ENCODE data around the gene ALDH1L2.
"Not testable (repeated sequence)": the region's sequence is repeated elsewhere in the genome, so short reads cannot be mapped to it uniquely, and the experiment has no call there.

The ALDH1L2 gene

DNA sequence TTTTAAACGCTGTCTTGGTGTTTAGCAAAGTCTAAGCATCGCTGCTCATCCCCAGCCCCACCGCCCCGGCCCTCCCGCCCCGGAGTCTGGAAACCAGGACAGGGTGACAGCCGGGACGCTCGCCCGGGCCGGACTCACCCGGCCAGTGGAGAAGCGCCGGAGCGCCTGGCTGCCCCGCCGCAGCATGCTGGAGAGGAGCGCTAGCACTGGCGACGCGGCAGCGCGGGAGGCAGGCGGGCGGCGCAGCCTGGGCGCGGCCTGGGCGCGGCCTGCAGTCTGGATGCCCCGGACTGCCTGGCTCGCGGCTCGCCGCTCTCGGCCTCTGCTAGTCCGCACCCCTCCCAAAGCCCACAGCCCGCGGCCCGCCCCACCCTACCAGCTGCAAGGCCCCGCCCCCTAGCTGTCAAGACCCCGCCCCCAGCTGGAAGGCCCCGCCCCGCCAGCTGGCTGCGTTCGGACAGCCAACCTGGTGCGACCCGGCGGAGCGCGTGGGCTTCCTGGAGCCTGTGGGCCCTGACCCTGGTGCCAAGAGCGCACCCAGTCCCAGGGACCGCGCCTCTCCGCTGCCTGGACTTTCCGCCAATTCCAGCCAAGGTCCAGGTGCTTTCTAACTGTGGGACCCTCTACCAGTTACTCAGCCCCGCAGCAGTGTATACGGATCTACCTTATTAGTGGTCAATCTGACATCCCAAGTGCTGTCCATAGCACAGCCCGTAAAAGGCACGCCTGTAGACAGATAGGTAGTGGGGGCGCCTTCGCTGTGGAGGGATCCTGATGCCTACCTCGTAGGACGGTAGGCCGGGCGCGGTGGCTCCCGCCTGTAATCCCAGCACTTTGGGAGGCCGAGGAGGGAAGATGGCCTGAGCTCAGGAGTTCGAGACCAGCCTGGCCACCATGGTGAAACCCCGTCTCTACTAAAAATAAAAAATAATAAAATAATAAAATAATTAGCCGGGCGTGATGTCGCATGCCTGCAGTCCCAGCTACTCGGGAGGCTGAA, at the start of gene ALDH1L2:
Gene ALDH1L2, minus strand, starts transcription at position 208 of the 1,000 bp plus-strand sequence. Its CDS starts 22 bp downstream, at position 186.
- DNase-seq = peak; percentile 74

DNA sequence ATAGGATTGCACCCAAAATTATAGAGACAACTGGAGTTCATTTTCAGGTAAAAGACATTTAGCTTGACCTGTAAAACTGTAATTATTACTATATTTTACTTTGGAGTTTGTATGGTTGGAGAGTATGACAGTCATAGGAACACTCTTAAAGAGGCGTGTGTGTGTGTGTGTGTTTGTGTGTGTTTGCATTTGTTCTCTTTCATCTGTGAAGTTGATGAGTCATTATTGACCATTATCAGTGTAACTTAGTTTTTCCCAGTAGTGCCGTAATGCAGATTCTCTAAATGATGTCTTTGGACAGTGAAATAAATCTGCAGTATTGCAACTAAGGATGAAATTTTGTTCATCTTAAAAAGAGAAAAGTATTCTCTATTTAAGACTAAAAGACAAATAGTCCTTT, 36.3 kb upstream of the ALDH1L2 start:
- DNase-seq = peak; percentile 34

DNA sequence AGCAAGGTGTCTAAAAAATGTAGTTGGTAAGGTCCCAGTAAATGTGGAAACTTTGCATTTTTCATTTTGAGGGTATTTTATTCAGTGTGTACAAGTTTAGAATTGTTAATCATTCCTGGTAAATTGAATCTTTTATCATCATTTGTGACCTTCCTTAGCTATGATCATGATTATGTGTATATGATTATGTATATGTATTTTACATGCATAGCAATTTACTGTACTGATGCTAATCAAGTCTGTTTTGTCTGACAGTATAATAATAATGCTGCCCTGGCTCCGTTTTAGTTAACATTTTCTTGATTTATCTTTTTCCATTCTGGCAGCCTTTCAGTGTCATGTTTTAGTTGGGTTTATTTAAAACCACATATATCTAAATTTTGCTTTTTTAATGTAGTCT, 32.7 kb upstream of the ALDH1L2 start:
- no peak for DNase-seq

DNA sequence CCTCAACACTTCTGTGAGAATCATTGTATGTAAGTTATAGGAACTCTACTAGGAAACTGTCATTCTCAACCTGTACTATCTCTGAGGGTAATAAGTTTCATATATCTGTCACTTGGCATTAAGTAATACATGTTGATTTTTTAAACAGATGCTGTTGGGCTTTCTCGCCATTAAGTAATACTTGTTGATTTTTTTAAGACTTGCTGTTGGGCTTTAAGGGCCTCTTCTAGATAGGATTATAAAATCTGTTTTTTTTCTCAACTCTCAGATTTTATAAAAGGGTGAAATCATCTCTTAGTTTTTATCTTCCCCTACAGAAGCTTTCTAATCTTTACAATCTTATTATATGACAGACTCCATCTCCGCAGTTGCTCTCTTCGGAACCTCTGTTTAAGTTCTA, 28.8 kb upstream of the ALDH1L2 start:
- DNase-seq = no peak

- no peak for DNase-seq
Measured at GRCh38 chr12:105110851-105111250, 26.6 kb upstream of the ALDH1L2 start.

DNA sequence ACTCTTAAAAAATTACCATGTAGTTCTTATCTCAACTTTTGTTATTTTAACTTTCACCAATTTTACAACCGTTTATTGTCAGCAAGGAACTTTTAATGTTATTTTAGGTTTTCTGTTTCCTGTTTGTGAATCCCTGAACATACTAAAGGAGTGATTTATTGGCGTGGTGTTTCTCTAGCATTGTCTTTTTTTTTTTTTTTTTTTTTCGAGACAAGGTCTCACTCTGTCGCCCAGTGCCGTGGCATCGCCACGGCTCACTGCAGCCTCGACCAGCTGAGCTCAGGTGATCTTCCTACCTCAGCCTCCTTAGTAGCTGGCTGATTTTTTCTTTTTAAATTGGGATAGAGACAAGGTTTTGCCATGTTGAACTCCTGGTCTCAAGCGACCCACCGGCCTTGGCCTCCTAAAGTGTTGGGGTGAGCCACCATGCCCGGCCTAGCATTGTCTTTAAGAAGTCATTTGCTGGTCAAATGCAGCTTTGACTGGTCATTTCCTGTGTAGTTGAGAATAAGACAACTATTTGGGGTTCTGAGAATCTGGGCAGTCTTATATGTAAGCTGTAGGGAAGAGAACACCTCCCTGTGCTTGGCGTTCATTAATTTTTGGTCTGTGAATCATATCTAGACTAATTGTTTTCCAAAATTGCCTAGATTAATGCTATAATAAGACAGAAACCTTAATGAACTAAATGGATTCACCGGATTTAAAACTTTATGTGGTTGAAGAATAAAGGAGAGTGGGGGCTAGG, 25.4 kb upstream of the ALDH1L2 start:
- peak; percentile 13 for DNase-seq

- peak; percentile 92 for DNase-seq
Measured at GRCh38 chr12:105107494-105108371, 23.5 kb upstream of the ALDH1L2 start, which contains the start of gene WASHC4. TSS of gene WASHC4 (plus strand) at chr12:105107731. CDS start at chr12:105107801, 70 bp downstream.

- no peak for DNase-seq
Measured at GRCh38 chr12:105107171-105107493, 22.9 kb upstream of the ALDH1L2 start.

DNA sequence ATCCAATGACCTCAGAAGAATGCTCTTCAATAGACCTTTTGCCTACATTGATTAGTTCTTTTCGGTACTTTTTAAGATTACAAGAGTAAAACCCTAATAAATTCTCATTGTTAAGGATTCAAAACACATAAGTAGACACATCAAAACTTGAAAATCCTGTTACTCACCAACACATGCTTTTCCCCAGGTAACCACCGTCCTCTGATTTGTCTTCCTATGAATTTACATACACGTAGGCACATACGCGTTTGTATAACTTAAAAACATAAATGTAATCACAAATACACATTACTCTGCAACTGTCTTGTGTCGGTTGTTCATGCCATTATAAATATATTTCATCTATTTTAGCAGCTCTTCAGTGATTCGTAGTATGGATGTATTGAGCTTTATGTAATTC, 22.4 kb upstream of the ALDH1L2 start:
- no peak for DNase-seq

DNA sequence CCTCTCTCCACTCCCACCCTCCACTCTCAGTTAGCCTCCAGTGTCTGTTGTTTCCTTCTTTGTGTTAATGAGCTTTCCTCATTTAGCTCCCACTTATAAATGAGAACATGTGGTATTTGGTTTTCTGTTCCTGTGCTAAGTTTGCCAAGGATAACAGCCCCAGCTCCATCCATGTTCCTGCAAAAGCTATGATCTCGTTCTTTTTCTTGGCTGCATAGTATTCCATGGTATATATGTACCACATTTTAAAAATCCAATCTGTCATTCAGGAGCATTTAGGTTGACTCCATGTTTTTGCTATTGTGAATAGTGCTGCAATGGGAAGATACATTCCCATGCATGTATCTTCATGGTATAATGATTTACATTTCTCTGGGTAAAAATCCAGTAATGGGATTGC, 20.5 kb upstream of the ALDH1L2 start:
- no peak for DNase-seq

GRCh38 chr12:105102673-105103072, 18.4 kb upstream of the ALDH1L2 start:
- no peak for DNase-seq

- no peak for DNase-seq
Measured at GRCh38 chr12:105100998-105101397, 16.7 kb upstream of the ALDH1L2 start.

GRCh38 chr12:105100207-105100985, 16.1 kb upstream of the ALDH1L2 start:
- DNase-seq = no peak

DNA sequence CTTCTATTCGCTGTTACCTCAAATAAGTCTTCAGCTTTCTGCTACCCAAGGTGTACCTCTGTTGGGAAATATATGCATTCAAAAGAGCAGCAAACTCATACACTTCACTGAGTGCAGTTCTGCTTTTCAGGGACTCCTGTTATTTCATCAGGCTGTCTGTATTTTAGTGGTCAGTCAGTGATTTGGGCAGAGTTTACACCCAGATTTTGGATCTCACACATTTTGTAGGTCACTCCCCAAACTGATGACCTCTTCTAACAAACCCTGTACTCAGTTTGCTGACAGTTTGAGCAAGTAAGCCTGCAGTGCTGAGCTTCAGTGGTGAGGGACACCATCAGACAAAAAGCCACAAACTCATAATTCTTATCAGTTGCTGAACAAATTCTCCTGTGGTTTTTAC, 15.1 kb upstream of the ALDH1L2 start:
- DNase-seq = peak; percentile 32

DNA sequence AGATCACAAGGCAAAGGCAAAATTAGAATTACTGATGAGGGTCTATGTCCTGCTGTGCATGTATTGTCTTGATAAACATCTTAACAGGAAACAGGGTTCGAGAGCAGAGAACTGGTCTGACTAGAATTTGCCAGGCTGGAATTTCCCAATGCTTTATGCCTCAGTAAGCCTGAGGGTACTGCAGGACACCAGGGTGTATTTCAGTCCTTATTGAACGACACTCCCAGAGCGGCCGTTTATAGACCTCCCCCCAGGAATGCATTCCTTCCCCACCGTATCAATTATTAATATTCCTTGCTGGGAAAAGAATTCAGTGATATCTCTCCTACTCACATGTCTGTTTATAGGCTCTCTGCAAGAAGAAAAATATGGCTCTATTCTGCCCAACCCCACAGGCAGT, 11.1 kb upstream of the ALDH1L2 start:
- DNase-seq = not testable (repeated sequence)

DNA sequence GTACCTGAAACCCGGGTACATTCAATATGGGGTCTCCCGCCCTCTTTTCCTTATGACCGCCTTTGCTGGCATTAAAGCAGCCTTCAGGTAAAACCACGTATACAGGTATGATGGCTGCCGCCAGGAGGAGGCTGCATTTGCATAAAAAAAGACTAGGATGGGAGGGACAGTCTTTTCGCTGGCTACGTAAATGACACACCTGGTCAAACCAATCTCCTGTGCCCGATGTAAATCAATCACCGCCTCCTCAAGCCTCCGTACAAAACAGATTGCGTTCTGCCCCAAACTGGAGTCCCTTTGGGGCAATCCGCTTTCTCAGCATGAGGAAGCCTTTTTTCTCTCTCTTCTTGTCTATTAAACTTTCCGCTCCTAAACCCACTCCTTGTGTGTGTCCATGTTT, 8.1 kb upstream of the ALDH1L2 start:
- DNase-seq = no peak

GRCh38 chr12:105091476-105092206, 7.4 kb upstream of the ALDH1L2 start:
- no peak for DNase-seq

DNA sequence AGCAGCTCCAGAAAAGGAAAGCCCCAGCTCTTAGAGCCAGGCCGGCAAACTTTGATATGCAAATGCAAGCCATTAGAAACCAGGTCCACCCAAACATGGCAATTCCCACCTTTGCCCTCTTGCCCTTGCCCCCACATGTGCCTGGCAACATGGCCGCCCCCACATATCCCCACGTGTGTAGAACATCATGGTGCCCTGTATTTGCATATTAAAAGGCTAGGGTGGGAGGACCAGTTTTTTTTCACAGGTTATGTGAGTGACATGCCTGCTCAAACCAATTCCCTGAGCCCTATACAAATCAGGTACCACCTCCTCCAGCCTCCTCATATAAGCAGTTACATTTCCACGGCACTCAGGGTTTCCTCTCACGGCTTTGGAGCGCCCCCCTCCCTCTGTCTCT, 6.1 kb upstream of the ALDH1L2 start:
- DNase-seq = no peak

DNA sequence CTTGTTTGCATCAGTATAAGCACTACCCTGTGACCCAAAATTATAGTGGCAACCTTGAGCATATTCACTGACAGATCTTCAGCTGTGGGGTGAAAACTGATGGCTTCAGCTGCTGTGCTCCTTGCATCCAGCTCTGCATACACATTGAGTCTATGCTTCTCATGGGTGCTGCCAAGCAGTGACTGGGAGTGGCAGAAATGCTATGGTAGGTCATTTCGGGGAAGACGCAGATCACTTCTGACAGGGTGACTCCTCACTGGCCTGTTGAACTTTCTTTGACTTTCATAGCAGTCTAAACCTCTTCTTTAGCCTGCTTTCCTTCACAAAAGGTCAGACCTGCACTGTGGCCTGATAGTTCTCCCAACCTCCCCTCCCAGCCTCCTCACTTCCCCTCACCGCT, 5.6 kb upstream of the ALDH1L2 start:
- DNase-seq = no peak

DNA sequence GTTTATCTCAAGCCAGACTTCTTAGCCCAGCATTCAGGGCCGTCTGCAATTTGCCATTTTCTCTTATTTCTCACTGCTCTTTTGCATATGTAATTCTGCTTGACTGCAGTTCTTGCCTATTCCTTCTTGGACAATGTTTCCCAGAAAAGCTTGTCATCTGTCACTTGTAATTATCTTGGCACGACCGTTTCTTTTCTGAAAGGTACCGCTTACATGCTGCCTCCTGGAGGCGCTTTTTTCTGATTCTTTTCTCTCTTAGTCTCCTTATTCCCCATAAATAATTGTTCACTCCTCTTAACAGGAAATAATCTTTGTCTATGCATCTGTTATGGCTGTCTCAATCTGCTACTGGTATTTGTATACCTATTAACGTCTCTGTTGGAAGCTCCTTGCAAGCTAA, 1.2 kb upstream of the ALDH1L2 start:
- no peak for DNase-seq

- no peak for DNase-seq
Measured at GRCh38 chr12:105083551-105084105, 630 bp downstream of the ALDH1L2 start.
